Upper lobe of left lung (tissue), 6 donors: ENCODE results near the gene LARGE1. TPM values are rescaled to one million over a fixed set of nuclear protein-coding genes. Genes with fewer than 3 reads are reported as not detected.

Experiments
- ATAC-seq, 2 donors: fragments of 200-7000 bp; cut with Tn5 transposase; one replicate each; pipeline ENCODE4 v1.9.1; 2022; ENCODE audit warnings: mild to moderate bottlenecking in 2 of 2, moderate library complexity in 2 of 2; ENCODE audit not compliant: low FRiP score in 2 of 2
- DNase-seq, 2 donors: peaks; one replicate each; pipeline ENCODE4 v3.0.0-alpha.2; 2019 to 2020
- H3K27ac ChIP-seq, 4 donors: fragments of 200-600 bp; sonication (generic); one replicate each; pipeline ENCODE4 v1.5.1; 2016 to 2019
- H3K27me3 ChIP-seq, 4 donors: fragments of 200-600 bp; sonication (generic); one replicate each; pipeline ENCODE4 v1.5.1; 2017 to 2019
- H3K36me3 ChIP-seq, 4 donors: fragments of 200-600 bp; sonication (generic); one replicate each; pipeline ENCODE4 v1.5.1; 2016 to 2019
- H3K4me1 ChIP-seq, 4 donors: fragments of 200-600 bp; sonication (generic); one replicate each; pipeline ENCODE4 v1.5.1; 2018 to 2019
- H3K4me3 ChIP-seq, 4 donors: fragments of 200-600 bp; sonication (generic); one replicate each; pipeline ENCODE4 v1.5.1; 2017 to 2019; ENCODE audit warnings: mild to moderate bottlenecking in 2 of 4, moderate library complexity in 1 of 4
- H3K9me3 ChIP-seq, 4 donors: fragments of 200-600 bp; sonication (generic); one replicate each; pipeline ENCODE4 v1.5.1; 2018 to 2019
- CTCF ChIP-seq, 6 experiments: fragments of 450-650 bp in 4 of 6; fragments of 200-600 bp in 2 of 6; sonication (generic) in 2 of 6; IDR thresholded peaks; one replicate each; pipeline ENCODE4 v1.5.1; 2016 to 2019; ENCODE audit warnings: antibody characterized with exemption in 6 of 6
- EP300 ChIP-seq, 4 donors: sonication (generic); formaldehyde crosslinking; IDR thresholded peaks; one replicate each; pipeline ENCODE4 v1.5.1; 2017; ENCODE audit warnings: antibody characterized with exemption in 4 of 4, control low read depth in 2 of 4
- POLR2A ChIP-seq, 4 donors: fragments of 450-650 bp; IDR thresholded peaks; one replicate each; pipeline ENCODE4 v1.5.1; 2016 to 2017; ENCODE audit warnings: antibody characterized with exemption in 4 of 4, mild to moderate bottlenecking in 2 of 4
- POLR2AphosphoS5 ChIP-seq, 2 donors: sonication (generic); formaldehyde crosslinking; IDR thresholded peaks; one replicate each; pipeline ENCODE4 v1.5.1; 2017; ENCODE audit warnings: antibody characterized with exemption in 2 of 2
- WGBS, 2 donors: methylation state at CpG; one replicate each; pipeline ENCODE4 v1.1.5; 2017 to 2018; 5-methylcytosine and 5-hydroxymethylcytosine counted together
- total RNA-seq, 6 donors: library from RNA; depleted of rRNA in 4 of 6; stranded (reverse); fragments of >200 nt in 4 of 6; gene quantifications; one replicate each; pipeline versions ENCODE4 v1.1.0 to v1.2.1, GENCODE V29; 2016 to 2021
- donor health status: DM: no; HTN: no; CAD: no; lungs with moderate emphysema.
- donor health status: DM: no; HTN: yes; CAD: no; lungs with severe emphysema.

The LARGE1 gene
- total RNA-seq, 6 donors from 2014 or later = 14.0 to 56.6 (median 25.3) TPM

- H3K9me3 ChIP-seq = no peaks in the 10 kb centered on the region
- no peak overlapping the region for H3K4me3 ChIP-seq
- no peaks in the 10 kb centered on the region for H3K27me3 ChIP-seq
- WGBS, 2 donors = 90 to 93% methylated on average over 15 of the region's 15 CpGs
- peaks cover 3 to 20% (median 14%) of the 10 kb centered on the region in 4 donors for H3K4me1 ChIP-seq
- ATAC-seq = no peak
- no peaks in the 10 kb centered on the region for H3K36me3 ChIP-seq
- peak overlapping the region in 1 of 4 donors; percentile 26 for H3K27ac ChIP-seq
- no peak for DNase-seq
- TF ChIP-seq POLR2AphosphoS5 (IDR thresholded peaks at IDR 0.05) (no peak), EP300 (IDR thresholded peaks at IDR 0.05) (no peak), CTCF (IDR thresholded peaks at IDR 0.05) (no peak), POLR2A (IDR thresholded peaks at IDR 0.05) (no peak)
These were observed 384.1 kb downstream of the LARGE1 start for GRCh38 chr22:33535937-33536875.

- Histone ChIP-seq H3K36me3 (no peaks in the 10 kb centered on the region), H3K4me1 (no peaks in the 10 kb centered on the region), H3K27me3 (no peaks in the 10 kb centered on the region), H3K9me3 (no peaks in the 10 kb centered on the region), H3K4me3 (no peak overlapping the region), H3K27ac (no peak overlapping the region)
- DNase-seq = no peak
- 76 to 81% methylated on average over 9 of the region's 9 CpGs for WGBS, 2 donors
- peak in 1 of 2 donors; percentile 17 for ATAC-seq
- TF ChIP-seq POLR2A (IDR thresholded peaks at IDR 0.05) = no peak
- no peak for TF ChIP-seq EP300 (IDR thresholded peaks at IDR 0.05)
- no peak for TF ChIP-seq CTCF (IDR thresholded peaks at IDR 0.05)
- no peak for TF ChIP-seq POLR2AphosphoS5 (IDR thresholded peaks at IDR 0.05)
These were observed 390.7 kb downstream of the LARGE1 start for GRCh38 chr22:33529424-33530113.

- ATAC-seq (no peak), DNase-seq (no peak)
- TF ChIP-seq POLR2AphosphoS5 (IDR thresholded peaks at IDR 0.05) = no peak
- no peak for TF ChIP-seq CTCF (IDR thresholded peaks at IDR 0.05)
- TF ChIP-seq EP300 (IDR thresholded peaks at IDR 0.05) = no peak
- TF ChIP-seq POLR2A (IDR thresholded peaks at IDR 0.05) = no peak
- 56 to 89% methylated on average over 3 of the region's 3 CpGs for WGBS, 2 donors
- no peaks in the 10 kb centered on the region for H3K4me1 ChIP-seq
- no peaks in the 10 kb centered on the region for H3K27me3 ChIP-seq
- H3K9me3 ChIP-seq = no peaks in the 10 kb centered on the region
- H3K27ac ChIP-seq = no peak overlapping the region
- no peaks in the 10 kb centered on the region for H3K36me3 ChIP-seq
- no peak overlapping the region for H3K4me3 ChIP-seq
These were observed 392.1 kb downstream of the LARGE1 start for GRCh38 chr22:33528183-33528582.

- 82 to 84% methylated on average over 12 of the region's 12 CpGs for WGBS, 2 donors
- ATAC-seq (no peak), DNase-seq (no peak)
- H3K36me3 ChIP-seq = no peaks in the 10 kb centered on the region
- H3K27ac ChIP-seq = no peak overlapping the region
- no peaks in the 10 kb centered on the region for H3K4me1 ChIP-seq
- H3K27me3 ChIP-seq = no peaks in the 10 kb centered on the region
- no peak overlapping the region for H3K4me3 ChIP-seq
- TF ChIP-seq CTCF (IDR thresholded peaks at IDR 0.05) = no peak
- H3K9me3 ChIP-seq = no peaks in the 10 kb centered on the region
These were observed 393.7 kb downstream of the LARGE1 start for GRCh38 chr22:33526434-33527107.
